Measurements from ENCODE around the gene AQP12B. TPM values are rescaled to one million over a fixed set of nuclear protein-coding genes. Genes with fewer than 3 reads are reported as not detected.

The AQP12B gene
- total RNA-seq, 2 experiments from 2014 or later = not detected

- ChIA-PET POLR2A (no interaction called here), CTCF (no interaction called here)
- Mint-ChIP-seq H3K4me3 (no peak overlapping the region), H3K27me3 (no peaks in the 10 kb centered on the region), H3K27ac (no peak overlapping the region), H3K9me3 (peaks cover 20% of the 10 kb centered on the region), H3K4me1 (peaks cover 7% of the 10 kb centered on the region), H3K36me3 (ENCODE audit: low read depth) (peaks cover 7% of the 10 kb centered on the region)
- no peak for DNase-seq
Observed at GRCh38 chr2:240631548-240632305, 51.0 kb downstream of the AQP12B start.

DNA sequence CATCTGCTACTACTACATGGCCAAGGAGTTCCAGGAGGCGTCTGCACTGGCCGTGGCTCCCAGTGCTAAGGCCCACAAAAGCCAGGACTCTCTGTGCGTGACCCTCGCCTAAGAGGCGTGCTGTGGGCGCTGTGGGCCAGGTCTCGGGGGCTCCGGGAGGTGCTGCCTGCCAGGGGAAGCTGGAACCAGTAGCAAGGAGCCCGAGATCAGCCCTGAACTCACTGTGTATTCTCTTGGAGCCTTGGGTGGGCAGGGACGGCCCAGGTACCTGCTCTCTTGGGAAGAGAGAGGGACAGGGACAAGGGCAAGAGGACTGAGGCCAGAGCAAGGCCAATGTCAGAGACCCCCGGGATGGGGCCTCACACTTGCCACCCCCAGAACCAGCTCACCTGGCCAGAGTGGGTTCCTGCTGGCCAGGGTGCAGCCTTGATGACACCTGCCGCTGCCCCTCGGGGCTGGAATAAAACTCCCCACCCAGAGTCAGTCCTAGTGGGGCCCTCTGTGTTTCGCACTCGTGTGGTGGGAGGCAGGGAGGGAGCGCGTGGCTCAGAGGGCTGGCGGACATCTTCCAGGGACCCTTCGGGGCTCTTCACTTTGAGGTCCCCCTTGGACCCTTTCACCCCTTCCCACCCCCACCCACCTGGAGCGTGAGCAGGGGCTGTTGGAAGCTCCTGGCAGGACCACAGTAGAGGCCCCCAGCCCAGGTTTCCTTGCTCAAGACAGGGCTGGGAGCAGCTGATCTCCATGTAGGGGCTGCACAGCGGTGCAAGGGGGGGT is 51.7 kb downstream of the AQP12B start:
- Mint-ChIP-seq H3K9me3 (peaks cover 20% of the 10 kb centered on the region), H3K4me3 (no peak overlapping the region), H3K27ac (no peak overlapping the region), H3K36me3 (ENCODE audit: low read depth) (peaks cover 7% of the 10 kb centered on the region), H3K27me3 (no peaks in the 10 kb centered on the region), H3K4me1 (peaks cover 12% of the 10 kb centered on the region)
- CTCF ChIA-PET = no interaction called here
- POLR2A ChIA-PET = no interaction called here
- DNase-seq = no peak

DNA sequence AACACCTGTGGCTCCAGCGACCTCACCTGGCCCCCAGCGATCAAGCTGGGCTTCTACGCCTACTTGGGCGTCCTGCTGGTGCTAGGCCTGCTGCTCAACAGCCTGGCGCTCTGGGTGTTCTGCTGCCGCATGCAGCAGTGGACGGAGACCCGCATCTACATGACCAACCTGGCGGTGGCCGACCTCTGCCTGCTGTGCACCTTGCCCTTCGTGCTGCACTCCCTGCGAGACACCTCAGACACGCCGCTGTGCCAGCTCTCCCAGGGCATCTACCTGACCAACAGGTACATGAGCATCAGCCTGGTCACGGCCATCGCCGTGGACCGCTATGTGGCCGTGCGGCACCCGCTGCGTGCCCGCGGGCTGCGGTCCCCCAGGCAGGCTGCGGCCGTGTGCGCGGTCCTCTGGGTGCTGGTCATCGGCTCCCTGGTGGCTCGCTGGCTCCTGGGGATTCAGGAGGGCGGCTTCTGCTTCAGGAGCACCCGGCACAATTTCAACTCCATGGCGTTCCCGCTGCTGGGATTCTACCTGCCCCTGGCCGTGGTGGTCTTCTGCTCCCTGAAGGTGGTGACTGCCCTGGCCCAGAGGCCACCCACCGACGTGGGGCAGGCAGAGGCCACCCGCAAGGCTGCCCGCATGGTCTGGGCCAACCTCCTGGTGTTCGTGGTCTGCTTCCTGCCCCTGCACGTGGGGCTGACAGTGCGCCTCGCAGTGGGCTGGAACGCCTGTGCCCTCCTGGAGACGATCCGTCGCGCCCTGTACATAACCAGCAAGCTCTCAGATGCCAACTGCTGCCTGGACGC is 52.5 kb downstream of the AQP12B start:
- DNase-seq = no peak
- CTCF ChIA-PET = no interaction called here
- Mint-ChIP-seq H3K27ac (no peak overlapping the region), H3K36me3 (ENCODE audit: low read depth) (peaks cover 7% of the 10 kb centered on the region), H3K4me1 (peaks cover 18% of the 10 kb centered on the region), H3K4me3 (no peak overlapping the region), H3K27me3 (no peaks in the 10 kb centered on the region), H3K9me3 (peaks cover 20% of the 10 kb centered on the region)
- POLR2A ChIA-PET = no interaction called here

GRCh38 chr2:240629619-240629967 is 53.1 kb downstream of the AQP12B start:
- H3K9me3 Mint-ChIP-seq = peaks cover 15% of the 10 kb centered on the region
- peaks cover 24% of the 10 kb centered on the region for H3K4me1 Mint-ChIP-seq
- no peaks in the 10 kb centered on the region for H3K27me3 Mint-ChIP-seq
- ChIA-PET CTCF (interaction anchor here (1.4 kb wide), 1 partner anchor 64 kb away, joined by 5 read pairs; no protein-coding TSS in a partner anchor), POLR2A (no interaction called here)
- H3K36me3 Mint-ChIP-seq (ENCODE audit: low read depth) = peaks cover 7% of the 10 kb centered on the region
- H3K4me3 Mint-ChIP-seq = no peak overlapping the region
- no peak for DNase-seq
- H3K27ac Mint-ChIP-seq = no peak overlapping the region

GRCh38 chr2:240628808-240629618 is 53.7 kb downstream of the AQP12B start:
- POLR2A ChIA-PET = no interaction called here
- no peak for DNase-seq
- H3K27ac Mint-ChIP-seq = no peak overlapping the region
- peaks cover 9% of the 10 kb centered on the region for H3K9me3 Mint-ChIP-seq
- CTCF ChIA-PET = interaction anchor here (1.4 kb wide), 1 partner anchor 63 kb away, joined by 5 read pairs; no protein-coding TSS in a partner anchor
- H3K4me1 Mint-ChIP-seq = peaks cover 27% of the 10 kb centered on the region
- no peak overlapping the region for H3K4me3 Mint-ChIP-seq
- peaks cover 7% of the 10 kb centered on the region for H3K36me3 Mint-ChIP-seq (ENCODE audit: low read depth)
- no peaks in the 10 kb centered on the region for H3K27me3 Mint-ChIP-seq

DNA sequence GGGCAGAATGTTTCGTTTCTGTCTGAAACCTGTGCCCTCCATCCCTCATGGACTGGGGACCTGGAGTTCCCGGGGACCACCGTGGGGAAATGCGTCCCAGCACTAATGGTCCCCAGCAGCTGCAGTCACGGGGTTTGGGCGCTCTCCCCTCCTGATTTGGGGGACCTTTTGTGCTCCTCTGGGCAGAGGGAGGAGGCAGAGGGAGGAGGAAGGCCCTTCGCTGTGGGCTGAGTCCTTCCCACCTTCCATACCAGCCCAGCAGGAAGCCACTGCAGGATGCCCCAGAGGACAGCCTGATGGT is 54.2 kb downstream of the AQP12B start:
- DNase-seq = no peak
- POLR2A ChIA-PET = no interaction called here
- H3K9me3 Mint-ChIP-seq = peaks cover 6% of the 10 kb centered on the region
- CTCF ChIA-PET = interaction anchor here (1.4 kb wide), 1 partner anchor 63 kb away, joined by 5 read pairs; no protein-coding TSS in a partner anchor
- no peaks in the 10 kb centered on the region for H3K27me3 Mint-ChIP-seq
- no peak overlapping the region for H3K27ac Mint-ChIP-seq
- peaks cover 31% of the 10 kb centered on the region for H3K4me1 Mint-ChIP-seq
- H3K36me3 Mint-ChIP-seq (ENCODE audit: low read depth) = peaks cover 5% of the 10 kb centered on the region
- H3K4me3 Mint-ChIP-seq = no peak overlapping the region

DNA sequence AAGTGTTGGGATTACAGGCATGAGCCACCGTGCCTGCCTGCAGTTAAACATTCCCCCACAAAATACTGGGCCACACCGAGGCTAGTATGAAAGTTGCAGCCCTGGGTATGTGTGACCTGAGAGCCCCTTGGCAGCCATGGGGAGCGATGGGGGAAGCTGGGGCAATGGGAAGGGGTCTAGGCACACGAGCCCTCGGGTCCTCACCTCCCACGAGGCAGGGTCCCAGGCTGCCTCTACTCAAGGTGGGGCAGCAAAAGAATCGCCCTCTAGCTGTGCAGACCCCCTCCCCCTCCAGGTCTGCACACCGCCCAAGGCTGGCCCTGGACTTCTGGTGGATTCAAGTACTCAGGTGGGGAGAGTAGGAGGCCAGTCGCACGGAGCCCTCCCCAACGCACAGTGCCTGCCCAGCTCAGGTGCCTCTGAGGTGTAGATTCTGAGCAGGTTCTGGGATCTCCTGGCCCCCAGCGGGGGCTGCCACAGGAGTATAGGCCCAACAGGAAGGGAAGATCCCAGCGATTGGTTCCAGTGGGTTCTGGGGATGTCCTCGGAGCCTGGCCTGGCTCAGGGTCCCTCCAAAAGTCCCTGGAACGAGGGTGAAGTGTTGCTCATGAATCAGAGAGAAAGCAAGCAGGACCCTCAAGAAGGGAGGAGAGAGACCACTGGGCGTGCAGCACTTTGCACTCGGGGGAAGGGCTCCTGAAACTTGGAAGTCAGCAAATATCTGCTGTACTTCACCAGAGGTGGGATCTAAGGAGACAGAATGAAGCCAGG is 54.8 kb downstream of the AQP12B start:
- ChIA-PET CTCF (no interaction called here), POLR2A (no interaction called here)
- no peak overlapping the region for H3K4me3 Mint-ChIP-seq
- no peak for DNase-seq
- peaks cover under 1% of the 10 kb centered on the region for H3K36me3 Mint-ChIP-seq (ENCODE audit: low read depth)
- no peaks in the 10 kb centered on the region for H3K27me3 Mint-ChIP-seq
- H3K4me1 Mint-ChIP-seq = peaks cover 37% of the 10 kb centered on the region
- H3K27ac Mint-ChIP-seq = no peak overlapping the region
- H3K9me3 Mint-ChIP-seq = peaks cover under 1% of the 10 kb centered on the region

GRCh38 chr2:240626531-240627300 is 56.0 kb downstream of the AQP12B start:
- Mint-ChIP-seq H3K27ac (peak overlapping the region; percentile 85), H3K4me1 (peaks cover 47% of the 10 kb centered on the region), H3K4me3 (no peak overlapping the region), H3K27me3 (no peaks in the 10 kb centered on the region), H3K36me3 (ENCODE audit: low read depth) (no peaks in the 10 kb centered on the region), H3K9me3 (no peaks in the 10 kb centered on the region)
- ChIA-PET CTCF (interaction anchor here (0.9 to 1.9 kb wide), 2 partner anchors 29 to 31 kb away, joined by 4 read pairs; no protein-coding TSS in a partner anchor), POLR2A (no interaction called here)
- DNase-seq = peak; percentile 27

Other genes starting within 250 kb of the AQP12B start
- 1 to 10 TPM; 7.3 to 7.5 TPM for gene GPC1, start 247.2 kb downstream of the AQP12B start, total RNA-seq
- gene ANKMY1, start 124.9 kb downstream of the AQP12B start, total RNA-seq = 10 to 100 TPM; 38.5 to 39.5 TPM
- 10 to 100 TPM in 1 of 2 experiments, 1 to 10 TPM in 1; 9.6 to 11.6 TPM for gene DUSP28, start 122.5 kb downstream of the AQP12B start, total RNA-seq
- 100 to 1,000 TPM; 118 to 122 TPM for gene RNPEPL1, start 114.4 kb downstream of the AQP12B start, total RNA-seq
- gene CAPN10, start 96.2 kb downstream of the AQP12B start, total RNA-seq = 10 to 100 TPM; 40.5 to 58.6 TPM
- gene GPR35, start 57.4 kb downstream of the AQP12B start, total RNA-seq = 1 to 10 TPM; 4.1 to 5.1 TPM
- not detected for gene AQP12A, start 9.0 kb upstream of the AQP12B start, total RNA-seq
- under 1 TPM; 0.37 to 0.40 TPM for gene KIF1A, start 137.3 kb upstream of the AQP12B start, total RNA-seq
- gene AGXT, start 185.9 kb upstream of the AQP12B start, total RNA-seq = not detected
- gene MAB21L4, start 213.3 kb upstream of the AQP12B start, total RNA-seq = not detected
- gene CROCC2, start 223.5 kb upstream of the AQP12B start, total RNA-seq = not detected